Tibial nerve (tissue), 4 donors: ENCODE measurements around the gene TTYH1. TPM values are rescaled to one million over a fixed set of nuclear protein-coding genes. Genes with fewer than 3 reads are reported as not detected.
A peak's percentile ranks its signal among the peaks of the same experiment; 100 is the strongest.

Experiments used
- DNase-seq, 2 donors: peaks; one replicate each; pipeline ENCODE4 v3.0.0-alpha.2; 2019; ENCODE audit warnings: low spot score in 2 of 2
- H3K27ac ChIP-seq, 4 donors: fragments of 200-600 bp; sonication (generic) in 3 of 4; one replicate each; pipeline ENCODE4 v1.5.1; 2017 to 2019; ENCODE audit warnings: mild to moderate bottlenecking in 1 of 4
- H3K27me3 ChIP-seq, 2 donors: fragments of 200-600 bp; sonication (generic) in 1 of 2; one replicate each; pipeline versions ENCODE4 v1.5.1 to v1.6.0; 2017 to 2019
- H3K36me3 ChIP-seq, 3 donors: fragments of 200-600 bp; sonication (generic); one replicate each; pipeline ENCODE4 v1.5.1; 2018 to 2019
- H3K4me1 ChIP-seq, 4 donors: fragments of 200-600 bp; sonication (generic) in 3 of 4; one replicate each; pipeline ENCODE4 v1.5.1; 2017 to 2019
- H3K4me3 ChIP-seq, 4 donors: fragments of 200-600 bp; sonication (generic) in 3 of 4; one replicate each; pipeline ENCODE4 v1.5.1; 2017 to 2019; ENCODE audit warnings: mild to moderate bottlenecking in 1 of 4, moderate library complexity in 1 of 4
- H3K9me3 ChIP-seq, 4 donors: fragments of 200-600 bp; sonication (generic) in 3 of 4; one replicate each; pipeline ENCODE4 v1.5.1; 2017 to 2019
- CTCF ChIP-seq, 5 experiments: fragments of 200-600 bp in 3 of 5; fragments of 450-650 bp in 2 of 5; sonication (generic) in 3 of 5; IDR thresholded peaks; one replicate each; pipeline ENCODE4 v1.5.1; 2016 to 2019; ENCODE audit warnings: antibody characterized with exemption in 5 of 5, mild to moderate bottlenecking in 3 of 5, moderate library complexity in 2 of 5
- EP300 ChIP-seq, 2 donors: sonication (generic); formaldehyde crosslinking; IDR thresholded peaks; one replicate each; pipeline ENCODE4 v1.6.1; 2017; ENCODE audit warnings: antibody characterized with exemption in 2 of 2, mild to moderate bottlenecking in 1 of 2
- POLR2A ChIP-seq, 2 donors: fragments of 450-650 bp; IDR thresholded peaks; one replicate each; pipeline ENCODE4 v1.6.1; 2017; ENCODE audit warnings: antibody characterized with exemption in 2 of 2, mild to moderate bottlenecking in 2 of 2, moderate library complexity in 2 of 2
- WGBS, 2 donors: methylation state at CpG; one replicate each; pipeline ENCODE4 v1.1.5; 2018; 5-methylcytosine and 5-hydroxymethylcytosine counted together
- total RNA-seq, 4 donors: library from RNA; depleted of rRNA; stranded (reverse); fragments of >200 nt; gene quantifications; one replicate each; pipeline ENCODE4 v1.1.0, GENCODE V29; 2016

Gene TTYH1
- total RNA-seq, 4 donors from 2014 or later = 21.0 to 50.0 (median 34.9) TPM

- no peak overlapping the region for H3K4me3 ChIP-seq
- H3K27me3 ChIP-seq = peaks cover 0 to 30% of the 10 kb centered on the region in 2 donors
- H3K9me3 ChIP-seq = no peaks in the 10 kb centered on the region
- TF ChIP-seq EP300 (IDR thresholded peaks at IDR 0.05) (no peak), POLR2A (IDR thresholded peaks at IDR 0.05) (no peak)
- no peak for DNase-seq
- no peaks in the 10 kb centered on the region for H3K36me3 ChIP-seq
- no peak overlapping the region for H3K27ac ChIP-seq
- H3K4me1 ChIP-seq = peaks cover 0 to 5% (median 0%) of the 10 kb centered on the region in 4 donors
Measured at GRCh38 chr19:54411033-54411432, 4.2 kb upstream of the TTYH1 start.

GRCh38 chr19:54412877-54413276 lies 2.4 kb upstream of the TTYH1 start:
- DNase-seq = no peak
- 74 to 78% methylated on average over 4 of the region's 4 CpGs for WGBS, 2 donors
- H3K27ac ChIP-seq = no peak overlapping the region
- H3K9me3 ChIP-seq = no peaks in the 10 kb centered on the region
- peaks cover 0 to 18% (median 4%) of the 10 kb centered on the region in 4 donors for H3K4me1 ChIP-seq
- H3K27me3 ChIP-seq = peaks cover 0 to 44% of the 10 kb centered on the region in 2 donors
- no peaks in the 10 kb centered on the region for H3K36me3 ChIP-seq
- no peak overlapping the region for H3K4me3 ChIP-seq
- TF ChIP-seq EP300 (IDR thresholded peaks at IDR 0.05) = no peak
- no peak for TF ChIP-seq POLR2A (IDR thresholded peaks at IDR 0.05)
- no peak for TF ChIP-seq CTCF (IDR thresholded peaks at IDR 0.05)

- Histone ChIP-seq H3K36me3 (no peaks in the 10 kb centered on the region), H3K27me3 (peaks cover 0 to 53% of the 10 kb centered on the region in 2 donors), H3K27ac (no peak overlapping the region), H3K4me1 (peaks cover 0 to 30% (median 8%) of the 10 kb centered on the region in 4 donors), H3K4me3 (no peak overlapping the region), H3K9me3 (no peaks in the 10 kb centered on the region)
- no peak for DNase-seq
- WGBS, 2 donors = 92 to 93% methylated on average over 4 of the region's 4 CpGs
- no peak for TF ChIP-seq EP300 (IDR thresholded peaks at IDR 0.05)
- no peak for TF ChIP-seq POLR2A (IDR thresholded peaks at IDR 0.05)
- TF ChIP-seq CTCF (IDR thresholded peaks at IDR 0.05) = no peak
Measured at GRCh38 chr19:54414156-54414555, 1.1 kb upstream of the TTYH1 start.

- Histone ChIP-seq H3K36me3 (no peaks in the 10 kb centered on the region), H3K27ac (peak overlapping the region; percentile 56 to 90 (median 69)), H3K9me3 (no peaks in the 10 kb centered on the region), H3K27me3 (peaks cover 0 to 54% of the 10 kb centered on the region in 2 donors), H3K4me3 (peak overlapping the region; percentile 21 to 62 (median 53)), H3K4me1 (peaks cover 0 to 49% (median 8%) of the 10 kb centered on the region in 4 donors)
- TF ChIP-seq EP300 (IDR thresholded peaks at IDR 0.05) (no peak), CTCF (IDR thresholded peaks at IDR 0.05) (no peak), POLR2A (IDR thresholded peaks at IDR 0.05) (no peak)
- no peak for DNase-seq
- 5% methylated on average over 28 of the region's 28 CpGs for WGBS, 2 donors
Measured at GRCh38 chr19:54415901-54416673, 823 bp downstream of the TTYH1 start.

GRCh38 chr19:54416695-54417491 lies 1.6 kb downstream of the TTYH1 start:
- WGBS, 2 donors = 24 to 26% methylated on average over 35 to 38 of the region's 44 CpGs
- H3K27ac ChIP-seq = peak overlapping the region; percentile 56 to 90 (median 69)
- H3K9me3 ChIP-seq = no peaks in the 10 kb centered on the region
- peaks cover 0 to 58% (median 12%) of the 10 kb centered on the region in 4 donors for H3K4me1 ChIP-seq
- no peaks in the 10 kb centered on the region for H3K36me3 ChIP-seq
- peak overlapping the region; percentile 21 to 62 (median 53) for H3K4me3 ChIP-seq
- TF ChIP-seq CTCF (IDR thresholded peaks at IDR 0.05) = no peak
- TF ChIP-seq EP300 (IDR thresholded peaks at IDR 0.05) = no peak
- no peak for DNase-seq
- peaks cover 0 to 60% of the 10 kb centered on the region in 2 donors for H3K27me3 ChIP-seq
